ENCODE data around the gene RHBDL1.

The RHBDL1 gene

DNA sequence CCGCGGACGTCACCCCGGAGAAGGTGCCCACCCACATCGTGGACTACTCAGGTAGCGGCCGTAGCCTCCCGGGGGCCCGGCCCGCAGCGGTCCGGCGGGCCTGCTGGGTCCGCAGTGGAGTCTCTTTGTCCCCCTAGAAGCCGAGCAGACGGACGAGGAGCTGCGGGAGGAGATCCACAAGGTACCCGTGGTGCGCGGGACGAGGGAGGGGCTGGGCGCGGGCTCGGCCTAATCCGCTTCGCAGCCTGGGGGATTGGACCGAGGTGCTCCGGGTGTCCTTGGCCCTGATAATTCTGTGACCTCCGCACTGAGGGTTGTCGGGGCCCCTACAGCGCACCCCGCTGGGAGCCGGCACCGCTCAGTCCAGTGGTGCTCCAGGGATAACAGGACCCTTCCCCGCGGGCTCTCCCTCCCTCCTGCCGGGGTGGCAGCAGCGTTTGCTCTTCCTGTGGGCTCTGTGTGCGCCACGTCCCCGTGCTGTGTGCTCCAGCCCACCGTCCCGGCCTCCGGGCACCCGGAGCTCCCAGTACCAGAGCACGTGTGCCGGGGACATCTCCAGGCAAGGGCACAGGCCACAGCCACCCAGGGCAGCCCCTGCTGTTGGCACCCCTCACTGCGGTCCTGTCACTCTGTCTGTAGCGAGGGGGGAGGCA is 6.8 kb upstream of the RHBDL1 start:
- Histone ChIP-seq H3K79me2 (ENCODE audit: control insufficient read depth, insufficient read depth, low read length, unreplicated experiment) (peaks cover 15% of the 10 kb centered on the region), H2AFZ (ENCODE audit: low read length, unreplicated experiment) (peak overlapping the region; percentile 39), H3K27ac (ENCODE audit: low read depth, low read length) (peak overlapping the region; percentile 25; the same call in 1 of the 2 replicates), H3K36me3 (ENCODE audit: insufficient read depth, low read length) (peaks cover 17% of the 10 kb centered on the region; the same call in 1 of the 2 replicates), H3K27me3 (ENCODE audit: insufficient read depth, low read length) (no peaks in the 10 kb centered on the region), H3K4me3 (ENCODE audit: low read depth, low read length) (peak overlapping the region; percentile 95), H3K4me1 (ENCODE audit: control insufficient read depth, insufficient read depth, low read length, unreplicated experiment) (no peaks in the 10 kb centered on the region)

DNA sequence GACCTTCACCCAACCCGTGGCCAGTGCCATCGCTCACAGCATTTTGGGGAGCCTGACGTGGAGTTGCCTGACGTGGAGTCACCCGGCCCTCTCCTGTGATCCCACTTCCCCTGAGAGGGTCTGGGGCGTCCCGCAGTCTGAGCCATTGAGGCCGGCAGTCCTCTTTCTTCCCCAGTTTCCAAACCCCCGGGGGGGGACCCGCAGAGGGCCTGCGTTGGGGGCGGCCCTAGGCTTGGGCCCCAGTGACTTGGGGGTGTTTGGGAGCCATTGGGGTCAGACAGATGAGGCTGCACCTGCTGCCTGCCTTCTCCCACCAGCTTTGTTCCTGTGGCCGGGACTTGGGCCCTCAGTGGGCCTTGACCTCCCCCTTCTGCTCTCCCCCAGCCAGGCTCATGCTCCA is 5.8 kb upstream of the RHBDL1 start:
- H3K27me3 ChIP-seq (ENCODE audit: insufficient read depth, low read length) = no peaks in the 10 kb centered on the region
- no peak overlapping the region for H2AFZ ChIP-seq (ENCODE audit: low read length, unreplicated experiment)
- H3K79me2 ChIP-seq (ENCODE audit: control insufficient read depth, insufficient read depth, low read length, unreplicated experiment) = peaks cover 15% of the 10 kb centered on the region
- H3K4me3 ChIP-seq (ENCODE audit: low read depth, low read length) = peak overlapping the region; percentile 95; the same call in 1 of the 2 replicates
- H3K4me1 ChIP-seq (ENCODE audit: control insufficient read depth, insufficient read depth, low read length, unreplicated experiment) = no peaks in the 10 kb centered on the region
- no peak overlapping the region for H3K27ac ChIP-seq (ENCODE audit: low read depth, low read length)
- peaks cover 17% of the 10 kb centered on the region; the same call in 1 of the 2 replicates for H3K36me3 ChIP-seq (ENCODE audit: insufficient read depth, low read length)

DNA sequence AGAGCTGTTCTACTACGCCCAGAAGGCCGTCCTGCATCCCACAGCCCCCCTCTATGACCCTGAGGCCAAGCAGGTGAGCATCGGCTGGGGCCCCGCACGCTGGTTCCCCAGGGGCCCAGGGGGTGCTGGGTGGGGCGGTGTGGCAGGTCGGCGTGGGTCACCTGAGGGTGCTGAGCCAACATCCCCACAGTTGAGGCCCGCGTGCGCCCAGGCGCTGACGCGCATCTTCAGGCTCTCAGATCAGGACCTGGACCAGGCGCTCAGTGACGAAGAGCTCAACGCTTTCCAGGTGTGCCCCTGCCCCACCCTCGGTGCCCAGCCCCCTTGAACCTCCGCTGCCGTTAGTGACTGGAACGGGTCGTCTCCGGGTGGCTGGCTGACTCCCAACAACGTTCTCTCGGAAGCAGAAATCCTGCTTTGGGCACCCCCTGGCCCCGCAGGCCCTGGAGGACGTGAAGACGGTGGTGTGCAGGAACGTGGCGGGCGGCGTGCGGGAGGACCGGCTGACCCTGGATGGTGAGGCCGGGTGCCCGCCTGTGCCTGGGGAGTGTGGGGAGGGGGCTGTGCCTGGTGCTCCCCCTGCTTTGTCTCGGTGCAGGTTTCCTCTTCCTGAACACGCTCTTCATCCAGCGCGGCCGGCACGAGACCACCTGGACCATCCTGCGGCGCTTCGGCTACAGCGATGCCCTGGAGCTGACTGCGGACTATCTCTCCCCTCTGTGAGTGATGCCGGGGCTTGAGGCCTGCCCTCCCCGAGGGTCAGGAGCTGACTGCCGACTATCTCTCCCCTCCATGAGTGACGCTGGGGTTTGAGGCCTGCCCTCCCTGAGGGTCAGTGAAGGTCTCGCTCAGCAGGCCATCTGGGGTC is 4.8 kb upstream of the RHBDL1 start:
- no peak overlapping the region for H3K27ac ChIP-seq (ENCODE audit: low read depth, low read length)
- no peak overlapping the region for H2AFZ ChIP-seq (ENCODE audit: low read length, unreplicated experiment)
- H3K4me1 ChIP-seq (ENCODE audit: control insufficient read depth, insufficient read depth, low read length, unreplicated experiment) = no peaks in the 10 kb centered on the region
- no peak overlapping the region for H3K4me3 ChIP-seq (ENCODE audit: low read depth, low read length)
- no peaks in the 10 kb centered on the region for H3K27me3 ChIP-seq (ENCODE audit: insufficient read depth, low read length)
- H3K79me2 ChIP-seq (ENCODE audit: control insufficient read depth, insufficient read depth, low read length, unreplicated experiment) = peaks cover 15% of the 10 kb centered on the region
- peaks cover 17% of the 10 kb centered on the region; the same call in 1 of the 2 replicates for H3K36me3 ChIP-seq (ENCODE audit: insufficient read depth, low read length)

DNA sequence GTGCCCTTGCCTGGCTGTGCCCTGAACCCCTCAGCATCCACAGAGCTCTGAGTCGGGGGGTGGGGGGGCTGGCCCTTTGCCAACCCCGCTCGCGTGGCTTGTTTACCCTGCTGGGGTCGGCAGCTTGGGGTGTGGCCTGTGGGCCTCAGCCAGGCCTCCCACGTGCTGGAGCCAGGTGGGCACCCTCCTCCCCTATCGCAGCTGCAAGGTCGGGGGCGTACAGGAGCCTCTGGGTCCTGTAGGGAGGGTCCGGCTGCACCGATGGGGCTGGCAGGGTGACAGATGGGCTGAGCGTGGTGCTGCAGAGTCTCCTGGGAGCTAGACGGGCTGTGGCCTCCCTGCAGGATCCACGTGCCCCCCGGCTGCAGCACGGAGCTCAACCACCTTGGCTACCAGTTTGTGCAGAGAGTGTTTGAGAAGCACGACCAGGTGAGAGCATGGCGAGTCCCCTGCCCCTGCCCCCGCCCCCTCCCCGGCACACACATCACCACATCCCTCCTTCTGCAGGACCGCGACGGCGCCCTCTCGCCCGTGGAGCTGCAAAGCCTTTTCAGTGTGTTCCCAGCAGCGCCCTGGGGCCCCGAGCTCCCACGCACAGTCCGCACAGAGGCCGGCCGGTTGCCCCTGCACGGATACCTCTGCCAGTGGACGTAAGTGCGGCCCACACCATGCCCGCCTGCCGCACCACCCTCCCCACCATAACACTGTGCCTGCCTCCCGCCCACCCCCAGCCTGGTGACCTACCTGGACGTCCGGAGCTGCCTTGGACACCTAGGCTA is 3.9 kb upstream of the RHBDL1 start:
- Histone ChIP-seq H3K79me2 (ENCODE audit: control insufficient read depth, insufficient read depth, low read length, unreplicated experiment) (peaks cover 15% of the 10 kb centered on the region), H3K4me1 (ENCODE audit: control insufficient read depth, insufficient read depth, low read length, unreplicated experiment) (no peaks in the 10 kb centered on the region), H3K27me3 (ENCODE audit: insufficient read depth, low read length) (no peaks in the 10 kb centered on the region), H2AFZ (ENCODE audit: low read length, unreplicated experiment) (no peak overlapping the region), H3K36me3 (ENCODE audit: insufficient read depth, low read length) (peaks cover 17% of the 10 kb centered on the region; the same call in 1 of the 2 replicates), H3K27ac (ENCODE audit: low read depth, low read length) (no peak overlapping the region), H3K4me3 (ENCODE audit: low read depth, low read length) (no peak overlapping the region)

DNA sequence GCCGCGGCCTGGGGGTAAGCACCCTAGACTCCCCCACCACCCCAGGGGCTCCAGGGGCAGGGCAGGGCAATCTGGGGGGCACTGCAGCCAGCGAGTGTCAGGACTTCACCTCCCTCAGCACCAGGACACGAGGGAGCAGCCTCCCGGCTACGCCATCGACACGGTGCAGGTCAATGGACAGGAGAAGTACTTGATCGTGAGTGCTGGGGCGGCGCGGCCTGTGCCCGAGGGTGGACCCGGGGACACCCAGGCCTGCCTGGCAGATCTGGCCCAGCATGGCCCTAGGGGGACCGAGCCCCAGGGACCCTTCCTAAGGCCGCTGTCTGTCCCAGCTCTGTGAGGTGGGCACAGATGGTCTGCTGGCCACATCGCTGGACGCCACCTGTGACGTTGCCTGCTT is 3.1 kb upstream of the RHBDL1 start:
- Histone ChIP-seq H3K79me2 (ENCODE audit: control insufficient read depth, insufficient read depth, low read length, unreplicated experiment) (peaks cover 15% of the 10 kb centered on the region), H3K36me3 (ENCODE audit: insufficient read depth, low read length) (peaks cover 17% of the 10 kb centered on the region; the same call in 1 of the 2 replicates), H3K27me3 (ENCODE audit: insufficient read depth, low read length) (no peaks in the 10 kb centered on the region), H3K4me3 (ENCODE audit: low read depth, low read length) (no peak overlapping the region), H3K4me1 (ENCODE audit: control insufficient read depth, insufficient read depth, low read length, unreplicated experiment) (no peaks in the 10 kb centered on the region), H3K27ac (ENCODE audit: low read depth, low read length) (no peak overlapping the region), H2AFZ (ENCODE audit: low read length, unreplicated experiment) (no peak overlapping the region)

DNA sequence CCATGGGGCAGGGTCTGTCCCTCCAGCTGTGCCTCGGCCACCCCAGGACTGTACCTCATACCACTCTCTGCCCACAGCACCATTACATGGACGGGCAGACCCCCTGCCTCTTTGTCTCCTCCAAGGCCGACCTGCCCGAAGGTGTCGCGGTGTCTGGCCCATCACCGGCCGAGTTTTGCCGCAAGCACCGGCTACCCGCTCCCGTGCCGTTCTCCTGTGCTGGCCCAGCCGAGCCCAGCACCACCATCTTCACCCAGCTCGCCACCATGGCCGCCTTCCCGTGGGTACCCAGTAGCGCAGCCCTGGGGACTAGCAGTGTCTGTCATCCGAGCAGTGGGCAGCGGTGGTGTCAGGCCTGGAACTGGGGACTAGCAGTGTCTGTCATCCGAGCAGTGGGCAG is 2.6 kb upstream of the RHBDL1 start:
- peaks cover 17% of the 10 kb centered on the region; the same call in 1 of the 2 replicates for H3K36me3 ChIP-seq (ENCODE audit: insufficient read depth, low read length)
- H3K27me3 ChIP-seq (ENCODE audit: insufficient read depth, low read length) = no peaks in the 10 kb centered on the region
- no peak overlapping the region for H3K27ac ChIP-seq (ENCODE audit: low read depth, low read length)
- H3K4me3 ChIP-seq (ENCODE audit: low read depth, low read length) = no peak overlapping the region
- H2AFZ ChIP-seq (ENCODE audit: low read length, unreplicated experiment) = no peak overlapping the region
- H3K4me1 ChIP-seq (ENCODE audit: control insufficient read depth, insufficient read depth, low read length, unreplicated experiment) = no peaks in the 10 kb centered on the region
- peaks cover 15% of the 10 kb centered on the region for H3K79me2 ChIP-seq (ENCODE audit: control insufficient read depth, insufficient read depth, low read length, unreplicated experiment)

DNA sequence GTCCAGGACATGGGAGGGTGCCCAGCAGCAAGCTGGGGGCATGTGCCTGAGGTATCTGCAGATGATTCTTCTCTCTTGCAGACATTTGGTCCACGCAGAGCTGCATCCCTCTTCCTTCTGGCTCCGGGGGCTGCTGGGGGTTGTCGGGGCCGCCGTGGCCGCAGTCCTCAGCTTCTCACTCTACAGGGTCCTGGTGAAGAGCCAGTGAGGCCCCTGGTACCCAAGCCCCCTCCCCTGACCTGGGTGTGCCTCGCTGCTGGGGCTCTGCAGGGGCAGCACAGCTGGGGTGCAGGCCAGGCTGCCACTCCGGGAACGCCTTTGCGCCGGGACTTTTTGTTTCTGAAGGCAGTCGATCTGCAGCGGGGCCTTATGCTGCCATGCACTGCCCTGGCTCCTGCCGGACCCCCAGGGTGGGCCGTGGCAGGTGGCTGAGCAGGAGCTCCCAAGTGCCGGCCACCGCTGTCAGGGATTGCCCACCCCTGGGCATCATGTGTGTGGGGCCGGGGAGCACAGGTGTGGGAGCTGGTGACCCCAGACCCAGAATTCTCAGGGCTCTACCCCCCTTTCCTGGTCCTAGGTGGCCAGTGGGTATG is 2.0 kb upstream of the RHBDL1 start:
- Histone ChIP-seq H3K4me3 (ENCODE audit: low read depth, low read length) (no peak overlapping the region), H2AFZ (ENCODE audit: low read length, unreplicated experiment) (no peak overlapping the region), H3K79me2 (ENCODE audit: control insufficient read depth, insufficient read depth, low read length, unreplicated experiment) (peaks cover 10% of the 10 kb centered on the region), H3K4me1 (ENCODE audit: control insufficient read depth, insufficient read depth, low read length, unreplicated experiment) (no peaks in the 10 kb centered on the region), H3K27ac (ENCODE audit: low read depth, low read length) (no peak overlapping the region), H3K27me3 (ENCODE audit: insufficient read depth, low read length) (no peaks in the 10 kb centered on the region), H3K36me3 (ENCODE audit: insufficient read depth, low read length) (peaks cover 17% of the 10 kb centered on the region; the same call in 1 of the 2 replicates)

DNA sequence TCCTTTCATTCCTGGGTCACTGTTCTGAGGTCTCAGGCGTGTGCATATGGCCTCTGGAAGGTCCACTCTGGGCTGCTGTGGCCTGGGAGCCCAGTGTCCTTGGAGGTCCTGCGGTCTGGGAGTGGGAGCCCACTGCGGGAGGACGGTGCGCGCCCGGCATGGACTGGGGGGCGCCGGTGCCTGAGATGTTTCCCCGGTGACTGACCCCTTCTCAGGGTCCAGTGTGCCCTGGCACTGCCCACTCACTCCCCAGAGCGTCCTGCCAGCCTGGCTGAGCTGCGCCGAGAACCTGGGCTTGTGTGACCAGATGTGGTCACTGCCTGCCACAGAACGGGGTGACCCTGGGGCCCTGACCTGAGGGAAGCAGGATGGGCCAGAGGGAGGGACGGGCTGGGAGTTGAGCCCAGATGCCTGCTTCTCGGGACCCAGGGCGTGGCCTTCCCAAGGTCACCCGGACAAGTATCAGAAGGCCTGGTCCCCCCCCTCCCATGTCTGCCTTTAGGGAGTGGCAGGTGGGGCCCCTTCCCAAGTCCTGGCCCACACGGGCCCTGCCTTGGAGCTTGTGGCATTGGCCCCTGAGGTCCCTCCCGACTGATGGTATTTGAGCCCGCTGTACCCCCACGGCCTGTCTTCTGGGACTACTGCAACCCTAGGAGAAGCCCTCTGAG is 1.1 kb upstream of the RHBDL1 start:
- Histone ChIP-seq H3K36me3 (ENCODE audit: insufficient read depth, low read length) (peaks cover 17% of the 10 kb centered on the region; the same call in 1 of the 2 replicates), H3K27ac (ENCODE audit: low read depth, low read length) (no peak overlapping the region), H3K4me3 (ENCODE audit: low read depth, low read length) (no peak overlapping the region), H2AFZ (ENCODE audit: low read length, unreplicated experiment) (no peak overlapping the region), H3K4me1 (ENCODE audit: control insufficient read depth, insufficient read depth, low read length, unreplicated experiment) (no peaks in the 10 kb centered on the region), H3K79me2 (ENCODE audit: control insufficient read depth, insufficient read depth, low read length, unreplicated experiment) (peaks cover 2% of the 10 kb centered on the region), H3K27me3 (ENCODE audit: insufficient read depth, low read length) (no peaks in the 10 kb centered on the region)

DNA sequence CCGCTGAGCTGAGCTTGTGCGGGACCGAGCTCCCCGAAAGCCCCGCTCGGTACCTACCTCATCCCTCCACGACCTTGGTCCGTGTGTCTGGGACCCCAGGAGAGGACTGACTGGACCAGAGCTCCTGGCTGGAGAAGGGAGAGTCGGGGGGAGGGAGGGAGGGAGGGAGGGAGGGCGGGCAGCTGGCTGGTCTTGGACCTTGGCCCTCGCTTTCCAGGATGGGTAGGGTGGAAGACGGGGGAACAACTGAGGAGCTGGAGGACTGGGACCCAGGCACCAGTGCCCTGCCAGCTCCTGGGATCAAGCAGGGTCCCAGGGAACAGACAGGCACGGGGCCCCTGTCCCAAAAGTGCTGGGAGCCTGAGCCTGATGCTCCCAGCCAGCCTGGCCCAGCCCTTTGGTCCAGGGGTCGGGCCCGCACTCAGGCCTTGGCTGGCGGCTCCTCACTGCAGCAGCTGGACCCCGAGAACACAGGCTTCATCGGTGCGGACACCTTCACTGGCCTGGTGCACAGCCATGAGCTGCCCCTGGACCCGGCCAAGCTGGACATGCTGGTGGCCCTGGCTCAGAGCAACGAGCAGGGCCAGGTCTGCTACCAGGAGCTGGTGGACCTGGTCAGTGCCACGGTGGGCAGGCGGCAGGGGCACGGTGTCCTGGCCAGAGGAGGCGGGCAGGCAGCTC is 553 bp downstream of the RHBDL1 start:
- H3K27me3 ChIP-seq (ENCODE audit: insufficient read depth, low read length) = no peaks in the 10 kb centered on the region
- H3K27ac ChIP-seq (ENCODE audit: low read depth, low read length) = no peak overlapping the region
- H2AFZ ChIP-seq (ENCODE audit: low read length, unreplicated experiment) = no peak overlapping the region
- H3K36me3 ChIP-seq (ENCODE audit: insufficient read depth, low read length) = peaks cover 11% of the 10 kb centered on the region; the same call in 1 of the 2 replicates
- H3K4me3 ChIP-seq (ENCODE audit: low read depth, low read length) = no peak overlapping the region
- H3K4me1 ChIP-seq (ENCODE audit: control insufficient read depth, insufficient read depth, low read length, unreplicated experiment) = no peaks in the 10 kb centered on the region
- H3K79me2 ChIP-seq (ENCODE audit: control insufficient read depth, insufficient read depth, low read length, unreplicated experiment) = peaks cover 7% of the 10 kb centered on the region
